ENCODE results near the gene TNIK.

TNIK gene

DNA sequence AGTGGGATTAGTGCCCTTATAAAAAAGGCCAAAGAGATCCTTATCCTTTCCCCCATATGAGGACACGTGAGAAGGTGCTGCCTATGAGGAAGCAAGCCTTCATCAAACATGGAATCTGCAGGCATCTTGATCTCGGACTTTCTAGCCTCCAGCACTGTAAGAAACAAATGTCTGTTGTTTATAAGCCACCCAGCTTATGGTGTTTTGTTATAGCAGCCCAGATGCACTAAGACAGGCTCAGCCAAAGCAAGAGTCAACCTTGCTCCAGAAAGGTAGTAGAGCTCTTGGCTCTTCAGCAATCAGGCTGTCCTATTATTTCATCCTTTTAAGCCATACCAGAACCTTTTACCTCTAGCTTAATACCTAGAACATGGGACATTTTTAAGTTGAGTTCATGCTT is 12.3 kb upstream of the TNIK start:
- no peaks in the 10 kb centered on the region for H3F3A ChIP-seq (ENCODE audit: control insufficient read depth, insufficient read depth)
- no peaks in the 10 kb centered on the region for H3K27me3 ChIP-seq (ENCODE audit: control insufficient read depth, low read length)
- no peaks in the 10 kb centered on the region for H3K79me2 ChIP-seq (ENCODE audit: control insufficient read depth, low read length)
- no peak overlapping the region for H3K4me3 ChIP-seq (ENCODE audit: low read length)
- no peak for TF ChIP-seq EZH2phosphoT487 (IDR thresholded peaks at IDR 0.05; ENCODE audit: borderline replicate concordance, low read length)
- TF ChIP-seq, protein P1, sequence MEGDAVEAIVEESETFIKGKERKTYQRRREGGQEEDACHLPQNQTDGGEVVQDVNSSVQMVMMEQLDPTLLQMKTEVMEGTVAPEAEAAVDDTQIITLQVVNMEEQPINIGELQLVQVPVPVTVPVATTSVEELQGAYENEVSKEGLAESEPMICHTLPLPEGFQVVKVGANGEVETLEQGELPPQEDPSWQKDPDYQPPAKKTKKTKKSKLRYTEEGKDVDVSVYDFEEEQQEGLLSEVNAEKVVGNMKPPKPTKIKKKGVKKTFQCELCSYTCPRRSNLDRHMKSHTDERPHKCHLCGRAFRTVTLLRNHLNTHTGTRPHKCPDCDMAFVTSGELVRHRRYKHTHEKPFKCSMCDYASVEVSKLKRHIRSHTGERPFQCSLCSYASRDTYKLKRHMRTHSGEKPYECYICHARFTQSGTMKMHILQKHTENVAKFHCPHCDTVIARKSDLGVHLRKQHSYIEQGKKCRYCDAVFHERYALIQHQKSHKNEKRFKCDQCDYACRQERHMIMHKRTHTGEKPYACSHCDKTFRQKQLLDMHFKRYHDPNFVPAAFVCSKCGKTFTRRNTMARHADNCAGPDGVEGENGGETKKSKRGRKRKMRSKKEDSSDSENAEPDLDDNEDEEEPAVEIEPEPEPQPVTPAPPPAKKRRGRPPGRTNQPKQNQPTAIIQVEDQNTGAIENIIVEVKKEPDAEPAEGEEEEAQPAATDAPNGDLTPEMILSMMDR (IDR thresholded peaks at IDR 0.05; ENCODE audit: low read depth, low read length, poor library complexity, severe bottlenecking): no peak
- no peaks in the 10 kb centered on the region for H3K4me1 ChIP-seq (ENCODE audit: control insufficient read depth, low read length)
- H4K20me1 ChIP-seq (ENCODE audit: control insufficient read depth, insufficient read depth, low read depth, low read length): no peaks in the 10 kb centered on the region
- H3K4me2 ChIP-seq (ENCODE audit: low read length): no peak overlapping the region
- H3K36me3 ChIP-seq (ENCODE audit: control insufficient read depth, low read length): no peaks in the 10 kb centered on the region
- H3K27ac ChIP-seq (ENCODE audit: low read depth, low read length): no peak overlapping the region
- H3K9me3 ChIP-seq (ENCODE audit: control insufficient read depth, insufficient read depth, low read length): no peaks in the 10 kb centered on the region
- no peaks in the 10 kb centered on the region for H3K9me2 ChIP-seq (replicated peaks; ENCODE audit: control insufficient read depth, low read length)

DNA sequence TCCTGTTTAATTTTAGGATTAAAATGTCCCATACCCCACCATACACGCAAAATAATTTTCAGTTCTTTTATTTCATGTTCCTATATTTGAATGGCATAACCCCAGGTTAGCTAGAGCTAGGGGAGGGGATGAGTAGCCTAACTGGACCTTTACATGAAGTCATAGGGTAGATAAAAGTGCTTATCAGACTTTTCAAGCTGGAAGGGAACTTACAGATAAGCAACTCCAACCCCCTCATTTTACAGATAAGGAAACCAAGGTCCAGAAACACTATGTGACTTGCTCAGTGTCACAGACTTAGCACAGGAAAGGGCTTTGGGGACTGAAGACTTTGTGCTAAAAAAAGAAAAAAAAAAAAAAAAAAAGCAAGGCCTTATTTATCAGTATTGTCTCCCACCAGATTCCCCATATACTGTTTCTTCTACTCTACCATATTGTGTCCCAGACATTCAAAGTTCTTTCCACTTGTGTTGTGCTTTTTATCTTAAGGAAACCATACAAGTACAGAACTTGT is 10.6 kb upstream of the TNIK start:
- Histone ChIP-seq H3K4me1 (ENCODE audit: control insufficient read depth, low read length) (no peaks in the 10 kb centered on the region), H3K9me2 (replicated peaks; ENCODE audit: control insufficient read depth, low read length) (no peaks in the 10 kb centered on the region), H3K4me2 (ENCODE audit: low read length) (no peak overlapping the region), H3K27me3 (ENCODE audit: control insufficient read depth, low read length) (no peaks in the 10 kb centered on the region), H3K27ac (ENCODE audit: low read depth, low read length) (no peak overlapping the region), H3K4me3 (ENCODE audit: low read length) (no peak overlapping the region), H4K20me1 (ENCODE audit: control insufficient read depth, insufficient read depth, low read depth, low read length) (no peaks in the 10 kb centered on the region), H3K9me3 (ENCODE audit: control insufficient read depth, insufficient read depth, low read length) (no peaks in the 10 kb centered on the region), H3K36me3 (ENCODE audit: control insufficient read depth, low read length) (no peaks in the 10 kb centered on the region), H3F3A (ENCODE audit: control insufficient read depth, insufficient read depth) (no peaks in the 10 kb centered on the region), H3K79me2 (ENCODE audit: control insufficient read depth, low read length) (no peaks in the 10 kb centered on the region)
- TF ChIP-seq, protein P1 (IDR thresholded peaks at IDR 0.05; ENCODE audit: low read depth, low read length, poor library complexity, severe bottlenecking): no peak
- no peak for TF ChIP-seq EZH2phosphoT487 (IDR thresholded peaks at IDR 0.05; ENCODE audit: borderline replicate concordance, low read length)

DNA sequence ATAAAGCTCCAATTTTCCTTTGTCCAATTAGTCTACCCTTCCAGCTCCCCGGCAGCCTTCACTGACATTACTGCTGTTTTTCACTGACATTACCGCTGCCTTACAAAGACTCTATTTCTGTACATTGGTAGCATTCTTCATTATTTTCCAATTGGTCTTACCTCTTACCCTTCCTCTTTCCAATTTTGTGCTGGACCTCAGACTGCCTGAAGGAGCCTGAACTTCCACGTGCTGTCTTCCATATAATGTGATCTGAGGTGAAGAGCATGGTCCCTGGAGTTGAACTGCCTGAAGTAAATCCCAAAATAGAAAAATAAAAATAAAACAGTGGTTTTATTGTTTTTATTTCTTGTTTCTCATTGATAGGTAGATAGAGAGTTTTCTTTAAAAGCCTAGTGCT is 9.2 kb upstream of the TNIK start:
- H3K9me3 ChIP-seq (ENCODE audit: control insufficient read depth, insufficient read depth, low read length): no peaks in the 10 kb centered on the region
- no peaks in the 10 kb centered on the region for H3F3A ChIP-seq (ENCODE audit: control insufficient read depth, insufficient read depth)
- no peaks in the 10 kb centered on the region for H3K36me3 ChIP-seq (ENCODE audit: control insufficient read depth, low read length)
- no peak overlapping the region for H3K27ac ChIP-seq (ENCODE audit: low read depth, low read length)
- TF ChIP-seq, protein P1 (IDR thresholded peaks at IDR 0.05; ENCODE audit: low read depth, low read length, poor library complexity, severe bottlenecking): no peak
- TF ChIP-seq EZH2phosphoT487 (IDR thresholded peaks at IDR 0.05; ENCODE audit: borderline replicate concordance, low read length): no peak
- H3K4me1 ChIP-seq (ENCODE audit: control insufficient read depth, low read length): no peaks in the 10 kb centered on the region
- no peak overlapping the region for H3K4me3 ChIP-seq (ENCODE audit: low read length)
- H3K9me2 ChIP-seq (replicated peaks; ENCODE audit: control insufficient read depth, low read length): no peaks in the 10 kb centered on the region
- H3K27me3 ChIP-seq (ENCODE audit: control insufficient read depth, low read length): no peaks in the 10 kb centered on the region
- H4K20me1 ChIP-seq (ENCODE audit: control insufficient read depth, insufficient read depth, low read depth, low read length): no peaks in the 10 kb centered on the region
- no peak overlapping the region for H3K4me2 ChIP-seq (ENCODE audit: low read length)
- H3K79me2 ChIP-seq (ENCODE audit: control insufficient read depth, low read length): no peaks in the 10 kb centered on the region

Measured in DOHH2 (cell line).